PFSK-1 (cell line): Measurements from ENCODE around the gene CACNA1A.

Source experiments
- FOXP2 ChIP-seq: optimal IDR thresholded peaks from 2 replicates; pipeline ENCODE3; 2011; ENCODE audit warnings: borderline replicate concordance, control low read depth, inconsistent platforms; ENCODE audit not compliant: insufficient read depth; ENCODE audit errors: extremely low read length, extremely low read depth
- POLR2AphosphoS5 ChIP-seq: IDR thresholded peaks from 2 replicates; pipeline ENCODE4 v1.6.1; 2012; ENCODE audit warnings: low read depth, mild to moderate bottlenecking, control low read depth, low read length, moderate library complexity
- REST ChIP-seq, 2 experiments: IDR thresholded peaks; 2 replicates each; pipeline versions ENCODE4 v1.6.1 to v1.8.0; 2011 to 2012; ENCODE audit warnings: low read depth in 2 of 2, low read length in 2 of 2, control low read depth in 1 of 2, inconsistent platforms in 1 of 2, mild to moderate bottlenecking in 1 of 2, moderate library complexity in 1 of 2; ENCODE audit not compliant: insufficient read depth in 1 of 2
- SIN3A ChIP-seq: IDR thresholded peaks from 2 replicates; pipeline ENCODE4 v1.6.1; 2012; ENCODE audit warnings: mild to moderate bottlenecking, low read length, moderate library complexity, borderline replicate concordance; ENCODE audit not compliant: insufficient read depth
- TAF1 ChIP-seq: IDR thresholded peaks from 2 replicates; pipeline ENCODE4 v1.6.1; 2012; ENCODE audit warnings: low read length, control low read depth, borderline replicate concordance; ENCODE audit not compliant: insufficient read depth

Gene CACNA1A

GRCh38 chr19:13330285-13330684, 176.0 kb downstream of the CACNA1A start:
- TF ChIP-seq REST (IDR thresholded peaks at IDR 0.05; ENCODE audit: insufficient read depth in 1 of 2, low read depth in 2 of 2, low read length in 2 of 2), result no peak
- TF ChIP-seq TAF1, result no peak
- TF ChIP-seq FOXP2, result no peak
- no peak for TF ChIP-seq POLR2AphosphoS5
- no peak for TF ChIP-seq SIN3A

DNA sequence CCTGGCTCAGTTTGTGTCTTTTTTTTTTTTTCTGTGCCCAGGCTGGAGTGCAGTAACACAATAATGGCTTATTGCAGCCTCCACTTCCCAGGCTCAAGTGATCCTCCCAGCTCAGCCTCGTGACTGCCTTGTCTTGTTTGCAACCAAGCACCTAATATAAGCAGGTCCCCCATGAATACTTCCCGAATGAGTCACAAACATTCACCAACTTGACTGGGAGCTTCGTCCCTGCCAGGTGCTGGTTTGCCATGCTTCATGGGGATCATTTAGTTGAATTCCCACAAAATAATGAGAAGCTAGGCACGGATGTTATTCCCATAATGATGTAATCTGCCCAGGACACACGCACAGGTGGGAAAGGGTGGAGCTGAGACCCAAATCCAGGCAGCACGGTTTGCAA, 176.5 kb downstream of the CACNA1A start:
- no peak for TF ChIP-seq REST (IDR thresholded peaks at IDR 0.05; ENCODE audit: insufficient read depth in 1 of 2, low read depth in 2 of 2, low read length in 2 of 2)
- TF ChIP-seq TAF1, result no peak
- no peak for TF ChIP-seq POLR2AphosphoS5
- TF ChIP-seq FOXP2, result no peak
- no peak for TF ChIP-seq SIN3A

- TF ChIP-seq REST (IDR thresholded peaks at IDR 0.05; ENCODE audit: insufficient read depth in 1 of 2, low read depth in 2 of 2, low read length in 2 of 2) (no peak), SIN3A (no peak), POLR2AphosphoS5 (no peak), FOXP2 (no peak), TAF1 (no peak)
Observed at GRCh38 chr19:13328241-13328640, 178.0 kb downstream of the CACNA1A start.

DNA sequence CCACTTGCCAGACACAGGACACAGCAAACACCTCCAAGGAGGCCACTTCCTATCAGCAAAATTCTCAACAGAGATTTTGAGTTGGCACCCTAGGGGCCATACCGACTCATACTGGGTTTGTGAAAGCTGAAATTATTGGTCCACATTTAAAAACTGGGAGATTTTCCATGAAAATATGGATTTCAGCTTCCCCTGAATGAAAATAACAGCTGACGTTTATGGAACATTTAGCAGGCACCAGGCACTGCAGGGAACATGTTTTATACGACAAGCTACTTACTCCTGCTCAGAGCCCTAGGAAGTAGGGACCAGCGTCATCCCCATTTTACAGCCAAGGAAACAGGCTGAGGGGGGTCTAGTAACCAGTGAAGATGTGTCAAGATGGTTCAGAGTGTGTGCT, 186.8 kb downstream of the CACNA1A start:
- TF ChIP-seq REST (IDR thresholded peaks at IDR 0.05; ENCODE audit: insufficient read depth in 1 of 2, low read depth in 2 of 2, low read length in 2 of 2) (no peak), TAF1 (no peak), SIN3A (no peak), POLR2AphosphoS5 (no peak), FOXP2 (no peak)

- TF ChIP-seq POLR2AphosphoS5, result no peak
- TF ChIP-seq TAF1, result no peak
- no peak for TF ChIP-seq FOXP2
- no peak for TF ChIP-seq SIN3A
- TF ChIP-seq REST (IDR thresholded peaks at IDR 0.05; ENCODE audit: insufficient read depth in 1 of 2, low read depth in 2 of 2, low read length in 2 of 2), result no peak
Observed at GRCh38 chr19:13318190-13318589, 188.1 kb downstream of the CACNA1A start.
